ENCODE results near the gene SMOC2.

The SMOC2 gene

DNA sequence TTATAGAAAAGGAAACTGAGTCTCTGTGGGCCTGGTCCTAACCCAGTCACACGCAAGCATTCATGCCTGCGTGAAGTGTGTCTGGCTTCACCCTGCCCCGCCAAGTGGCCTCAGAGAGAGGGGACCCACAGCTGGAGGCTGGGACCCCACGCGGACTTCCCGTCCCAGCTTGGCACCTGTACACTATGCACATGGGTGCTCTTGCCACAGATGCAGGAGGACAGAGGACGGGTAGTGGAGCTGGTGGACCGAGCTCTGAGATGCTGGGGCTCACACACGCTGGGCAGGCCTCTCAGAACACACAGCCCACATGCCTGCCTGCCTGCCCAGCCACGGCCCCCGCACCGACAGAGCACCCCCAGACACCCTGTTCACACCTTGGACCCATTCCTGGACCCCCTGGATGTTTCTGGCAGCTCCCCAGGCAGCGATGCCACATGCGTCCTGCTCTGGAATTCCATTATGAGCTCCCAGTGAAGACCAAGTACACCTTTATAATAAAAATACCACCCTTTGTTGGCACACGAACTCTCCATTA is 24.9 kb upstream of the SMOC2 start:
- no peak for DNase-seq

DNA sequence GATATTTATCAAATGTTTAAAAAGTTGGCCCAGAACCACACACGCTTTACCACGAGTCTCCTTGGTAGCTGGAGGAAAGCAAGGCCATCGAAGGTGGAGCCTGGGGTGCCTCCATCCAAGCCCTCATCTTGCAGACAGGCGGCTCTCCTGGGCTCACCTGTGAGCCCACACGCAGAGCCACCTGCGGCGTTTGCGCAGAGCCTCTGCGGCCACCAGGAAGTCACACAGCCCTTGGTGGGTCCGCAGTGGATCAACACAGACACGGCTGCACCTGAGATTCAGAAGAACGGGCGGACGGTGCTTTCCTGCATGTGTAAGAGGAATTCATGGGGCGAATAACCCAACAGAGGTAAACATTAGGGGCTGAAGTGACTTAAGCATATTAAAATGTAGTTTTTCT is 24.5 kb upstream of the SMOC2 start:
- no peak for DNase-seq

DNA sequence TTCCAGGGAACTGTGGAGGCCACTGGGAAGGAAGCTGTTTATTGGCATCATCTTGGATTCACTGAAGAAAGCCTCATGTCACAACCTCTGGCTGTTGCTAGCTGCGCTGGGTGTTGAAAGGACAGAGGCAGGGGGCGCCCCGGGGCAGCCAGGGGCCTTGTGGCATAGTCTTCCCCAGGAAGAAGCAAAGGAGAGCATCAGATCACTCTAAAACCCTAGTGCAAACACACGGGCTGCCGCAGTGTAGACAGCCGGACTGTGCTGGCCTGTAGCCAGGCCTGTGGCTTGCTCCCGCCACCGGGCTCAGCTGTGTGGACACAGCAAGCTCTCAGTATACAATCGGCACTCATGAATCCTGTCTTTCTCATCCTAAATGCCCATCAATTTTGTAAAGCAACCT is 23.8 kb upstream of the SMOC2 start:
- no peak for DNase-seq

DNA sequence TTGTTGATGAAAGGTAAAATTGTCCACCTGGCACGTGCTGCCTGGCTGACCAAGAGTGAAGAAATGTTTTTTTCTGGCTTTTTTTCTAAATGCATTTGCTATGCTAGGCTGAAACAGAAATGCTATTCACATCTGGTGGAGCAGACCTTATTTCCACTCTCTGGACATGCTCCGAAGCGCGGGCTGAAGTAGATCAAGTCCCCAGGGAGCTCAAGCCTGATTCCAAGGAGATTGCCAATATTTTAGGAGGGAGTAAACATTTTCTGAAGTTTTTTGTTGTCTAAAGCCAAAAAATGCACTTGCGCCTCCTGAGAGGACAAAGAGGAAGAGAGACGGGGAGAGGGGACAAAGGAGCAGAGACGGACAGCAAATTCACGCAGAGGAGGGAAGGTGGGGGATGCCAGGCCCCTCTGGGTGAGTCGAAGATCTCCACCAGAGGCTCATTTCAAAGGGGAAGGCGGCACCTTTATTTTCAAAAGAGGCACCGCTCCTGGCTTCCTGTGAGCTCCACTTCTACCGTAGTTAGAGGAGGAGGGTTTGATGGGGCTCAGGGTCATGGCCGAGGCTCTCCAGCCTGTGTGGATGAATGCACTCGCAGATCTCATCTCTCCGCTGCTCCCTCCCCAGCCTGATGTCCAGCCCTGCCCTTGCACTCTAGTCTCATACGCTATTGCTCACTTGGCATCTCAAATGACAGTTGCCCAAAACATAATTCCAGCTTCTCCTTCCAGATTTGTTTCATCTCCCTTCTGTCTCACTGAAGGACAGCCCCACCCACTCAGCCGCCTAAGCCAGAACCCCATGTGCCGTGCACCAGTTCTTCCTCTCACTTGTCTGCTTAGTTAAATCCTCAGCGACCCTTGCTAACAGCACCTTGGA is 23.1 kb upstream of the SMOC2 start:
- no peak for DNase-seq

DNA sequence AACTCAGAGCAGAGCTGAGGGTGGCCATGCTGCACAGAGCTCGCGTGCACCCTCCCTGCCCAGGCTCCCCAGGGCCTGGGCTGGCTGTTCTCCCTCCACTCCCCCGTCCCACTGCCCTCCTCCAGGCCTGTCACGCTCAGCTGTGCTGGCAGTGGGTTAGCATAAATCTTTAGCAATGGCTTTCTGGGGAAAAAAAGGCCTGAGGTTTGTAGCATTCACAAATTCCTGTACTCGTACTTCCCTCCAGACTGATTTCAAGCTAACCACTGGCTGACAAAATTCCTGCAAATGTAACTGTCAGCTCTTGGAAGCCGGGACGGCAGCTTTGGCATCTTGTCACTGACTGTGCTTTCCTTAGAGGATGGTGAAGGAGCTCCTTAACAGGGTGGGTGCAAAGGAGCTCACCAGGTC is 22.3 kb upstream of the SMOC2 start:
- DNase-seq, result no peak

DNA sequence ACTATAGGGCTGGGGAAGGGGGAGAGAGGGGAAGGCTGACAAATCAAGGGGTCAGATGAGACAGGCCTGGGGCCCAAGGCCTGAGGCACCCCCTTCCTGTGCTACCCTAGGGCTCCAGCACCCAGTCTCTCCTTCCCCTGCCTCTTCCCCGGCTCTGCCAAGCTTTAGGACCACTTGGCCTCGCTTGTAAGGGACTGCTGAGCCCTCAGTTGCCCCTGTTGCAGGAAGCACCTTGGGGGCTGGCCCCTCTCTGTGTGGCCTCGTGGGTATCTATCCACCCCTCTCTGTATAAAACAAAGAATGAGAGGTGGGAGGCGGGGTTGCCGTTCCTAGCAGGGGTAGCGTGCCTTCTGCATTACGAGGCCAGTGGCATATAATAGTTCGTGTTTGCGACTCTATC is 21.4 kb upstream of the SMOC2 start:
- no peak for DNase-seq

DNA sequence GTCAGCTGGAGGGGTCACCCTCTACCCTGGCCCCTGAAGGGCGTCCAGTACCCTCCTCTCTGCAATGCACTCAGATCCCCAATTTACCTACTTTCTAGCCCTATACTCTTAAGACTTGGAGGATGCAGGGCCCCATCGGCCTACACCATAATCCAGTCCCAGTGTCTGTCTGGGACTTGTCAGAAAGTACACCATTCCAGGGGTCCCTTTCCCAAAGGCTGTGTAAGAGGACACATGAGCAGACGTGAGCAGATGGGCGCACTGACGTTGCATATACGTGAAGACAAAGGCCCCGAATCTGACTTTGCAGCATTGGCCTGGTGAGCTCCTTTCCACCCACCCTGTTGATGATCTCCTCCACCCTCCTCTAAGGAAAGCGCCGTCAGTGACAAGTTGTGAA is 20.9 kb upstream of the SMOC2 start:
- DNase-seq, result no peak

DNA sequence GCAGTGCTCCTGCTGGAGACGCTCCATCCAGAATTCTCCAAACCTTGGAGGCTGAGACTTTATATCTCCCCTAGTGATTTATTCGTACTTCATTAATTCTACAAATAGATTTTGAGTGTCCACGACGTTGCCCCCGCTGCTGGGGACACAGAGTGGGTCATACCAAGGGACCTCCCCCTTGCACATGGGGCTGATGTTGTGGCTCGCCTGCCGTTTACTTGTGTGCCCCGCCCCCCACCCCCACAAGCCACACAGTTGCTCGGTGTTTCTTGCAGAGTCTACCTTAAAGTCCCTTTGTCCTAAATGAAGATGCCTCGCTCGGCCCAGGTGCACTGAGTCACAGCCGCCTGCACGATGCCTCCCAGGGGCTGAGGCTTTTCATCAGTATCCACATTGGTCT is 20.3 kb upstream of the SMOC2 start:
- no peak for DNase-seq

DNA sequence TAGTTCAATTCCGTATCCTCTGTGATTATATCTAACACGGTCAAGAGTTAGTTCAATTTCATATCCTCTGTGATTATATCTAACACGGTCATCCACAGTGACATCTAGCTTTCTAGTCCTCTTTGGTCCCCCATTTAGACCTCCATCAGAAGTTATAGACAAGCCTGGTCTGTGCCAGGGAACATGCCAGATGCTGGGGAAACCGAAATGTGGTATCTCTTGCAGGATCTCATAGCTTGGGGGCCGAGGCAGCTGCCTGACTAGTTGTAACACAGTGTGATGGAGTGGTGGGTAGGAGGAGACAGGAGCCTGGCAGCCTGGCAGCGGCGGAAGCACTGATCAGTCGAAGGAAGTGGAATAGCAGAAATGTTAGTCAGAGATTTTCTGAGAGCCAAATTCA is 13.8 kb upstream of the SMOC2 start:
- DNase-seq, result no peak

DNA sequence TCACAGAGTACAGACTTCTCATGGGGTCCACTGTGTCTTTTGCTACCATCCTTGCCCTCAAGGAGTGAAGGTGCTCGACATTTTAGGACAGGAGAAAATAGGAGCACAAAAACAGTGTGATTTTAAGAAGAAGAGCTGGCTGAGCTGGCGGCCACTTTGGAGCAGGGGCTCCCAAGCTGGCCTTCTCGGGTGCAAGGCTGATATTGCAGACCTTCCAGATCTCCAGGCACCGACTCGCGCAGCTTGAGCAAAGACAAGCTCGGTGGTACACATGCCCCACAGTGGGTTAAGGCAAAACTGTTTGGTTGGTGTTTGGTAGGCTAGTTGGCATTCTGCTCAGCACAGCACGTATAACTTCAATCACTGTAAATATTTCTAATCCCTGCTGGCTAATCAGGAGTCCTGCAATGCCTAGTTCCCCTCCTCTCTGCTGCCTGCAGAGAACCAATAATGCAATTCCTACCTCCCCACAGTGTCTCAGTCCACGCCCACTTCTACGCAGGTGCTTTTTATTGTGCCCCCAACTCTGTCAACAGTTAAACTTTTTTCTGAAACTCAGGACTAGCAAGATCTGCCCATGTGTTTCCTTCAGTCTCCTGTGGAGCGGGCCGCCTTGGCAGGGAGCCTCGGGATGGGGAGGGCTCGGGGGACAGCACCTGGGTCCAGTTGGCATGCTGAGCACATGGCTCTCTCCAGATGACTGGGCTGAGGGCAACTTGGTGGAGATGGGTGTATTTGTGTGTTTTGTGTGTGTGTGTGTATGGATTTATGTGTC is 12.7 kb upstream of the SMOC2 start:
- DNase-seq, result no peak

DNA sequence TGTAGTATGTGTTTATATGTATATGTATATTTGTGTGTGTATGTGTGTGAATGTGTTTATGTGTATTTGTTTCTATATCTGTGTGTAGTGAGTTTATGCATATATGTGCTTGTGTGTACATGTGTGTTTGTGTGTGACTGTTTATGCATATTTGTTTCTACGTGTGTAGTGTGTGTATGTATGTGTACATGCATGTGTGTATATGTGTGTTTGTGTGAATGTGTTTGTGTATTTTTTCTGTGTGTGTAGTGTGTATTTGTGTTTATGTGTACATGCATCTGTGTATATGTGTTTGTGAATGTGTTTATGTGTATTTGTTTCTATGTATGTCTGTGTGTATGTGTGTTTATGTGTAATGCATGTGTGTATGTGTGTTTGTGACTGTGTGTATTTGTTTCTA is 12.1 kb upstream of the SMOC2 start:
- DNase-seq, result no peak

DNA sequence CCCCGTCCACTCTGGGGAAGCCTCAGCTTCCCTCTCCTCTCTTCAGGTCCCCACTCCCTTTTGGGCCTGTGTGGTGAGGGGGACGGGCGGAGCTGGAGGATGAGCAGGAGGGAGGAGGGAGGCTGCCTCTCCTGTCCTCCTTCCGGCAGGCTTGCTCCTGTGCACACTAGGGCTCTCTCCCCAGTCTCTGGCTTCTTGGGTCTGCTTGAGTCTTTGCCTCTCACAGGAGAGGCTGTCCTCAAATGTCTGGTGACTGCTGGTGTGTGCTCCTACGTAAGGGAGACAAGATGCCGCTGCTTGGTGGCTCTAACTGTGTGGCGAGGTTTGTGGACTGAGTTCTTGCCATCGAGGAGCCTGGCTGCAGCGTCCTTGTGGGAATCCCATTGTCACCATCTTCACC is 8.8 kb upstream of the SMOC2 start:
- DNase-seq, result no peak

DNA sequence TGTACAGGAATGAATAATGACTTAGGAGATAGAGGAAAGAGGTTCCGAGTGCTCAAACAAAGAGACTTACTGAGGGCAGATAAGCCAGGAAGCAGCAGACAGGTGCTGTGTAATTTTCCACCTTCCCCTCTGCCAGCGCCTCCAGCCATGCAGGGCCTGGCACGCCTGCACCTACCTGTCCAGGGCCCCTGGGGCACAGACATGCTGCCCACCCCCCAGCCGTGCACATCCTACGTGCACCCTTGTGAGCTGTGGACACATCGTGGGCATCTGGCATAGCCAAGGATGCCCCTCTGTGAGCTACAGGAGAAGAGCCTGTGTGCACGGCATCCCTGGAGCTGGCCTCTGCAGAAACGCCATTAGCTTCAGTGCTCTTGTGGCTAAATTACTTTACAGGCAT is 7.1 kb upstream of the SMOC2 start:
- no peak for DNase-seq

DNA sequence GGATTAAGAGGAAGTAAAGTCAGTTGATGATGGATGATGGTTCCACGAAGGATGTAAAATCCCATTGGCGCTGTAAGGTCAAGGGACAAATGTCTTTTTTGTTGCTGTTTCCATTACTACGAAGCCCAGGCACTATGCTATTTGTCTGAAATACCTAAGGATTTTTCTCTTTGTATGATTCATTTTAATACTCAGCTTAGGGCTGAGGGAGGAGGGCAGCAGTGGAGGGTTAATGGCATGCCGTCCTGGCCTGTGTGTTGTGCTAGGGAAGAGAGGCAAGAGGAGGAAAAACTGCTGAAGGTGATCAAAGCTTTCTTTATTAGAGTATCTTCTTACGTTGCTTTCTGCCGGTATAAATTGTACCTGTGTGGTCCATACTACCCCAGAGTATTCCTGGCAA is 6.5 kb upstream of the SMOC2 start:
- no peak for DNase-seq

DNA sequence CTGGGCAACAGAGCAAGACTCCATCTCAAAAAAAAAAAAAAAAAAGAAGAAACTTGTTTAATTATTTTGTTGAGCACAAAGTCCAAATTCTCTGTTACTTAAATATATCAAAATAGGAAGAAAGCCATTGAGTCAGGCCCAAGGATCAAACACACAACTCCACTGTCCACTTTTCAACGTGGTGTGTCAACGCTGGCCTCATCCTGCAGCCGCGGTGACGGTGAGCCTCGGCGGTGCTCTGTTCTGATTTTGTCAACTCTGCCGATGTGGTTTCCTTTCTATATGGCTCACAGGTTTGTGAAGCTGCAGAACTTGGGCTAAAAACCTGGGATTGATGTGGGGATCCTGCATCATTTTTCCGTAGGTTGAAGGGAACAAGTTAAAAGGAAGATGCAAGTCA is 3.2 kb upstream of the SMOC2 start:
- DNase-seq, result no peak

DNA sequence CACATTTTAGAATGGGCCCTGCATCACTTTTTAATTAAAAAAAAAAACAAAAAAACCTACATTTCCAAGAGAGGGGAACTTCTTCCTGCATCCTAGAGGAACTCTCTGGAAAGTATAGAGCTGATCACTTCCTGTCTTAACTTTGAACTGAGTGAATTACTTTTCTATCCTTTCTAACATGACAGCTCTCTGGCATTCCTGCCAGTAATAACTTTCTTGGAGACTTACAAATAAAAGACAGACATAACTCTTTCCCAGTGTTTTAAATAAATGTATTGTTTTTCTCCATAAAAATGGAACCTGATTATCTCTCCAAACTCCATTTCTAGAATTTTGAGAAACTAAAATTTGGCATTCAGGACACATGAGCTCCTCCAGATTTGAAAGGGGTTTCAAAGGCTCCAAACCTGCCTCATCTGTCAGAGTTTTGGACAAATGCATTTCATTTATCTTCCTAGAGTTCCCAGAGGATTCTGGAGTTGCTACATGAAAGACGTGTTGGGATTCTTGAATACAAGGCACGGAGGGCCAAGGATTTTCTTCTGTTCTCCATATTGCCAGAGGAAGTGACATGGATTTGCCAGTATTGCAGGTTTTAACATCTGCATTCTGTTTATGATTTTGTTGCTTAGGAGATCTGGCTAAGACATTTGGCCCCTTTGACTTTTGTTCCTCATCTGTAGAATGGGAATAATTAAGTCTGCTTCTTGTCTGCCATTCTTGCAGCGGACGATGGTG is 2.0 kb upstream of the SMOC2 start:
- no peak for DNase-seq

DNA sequence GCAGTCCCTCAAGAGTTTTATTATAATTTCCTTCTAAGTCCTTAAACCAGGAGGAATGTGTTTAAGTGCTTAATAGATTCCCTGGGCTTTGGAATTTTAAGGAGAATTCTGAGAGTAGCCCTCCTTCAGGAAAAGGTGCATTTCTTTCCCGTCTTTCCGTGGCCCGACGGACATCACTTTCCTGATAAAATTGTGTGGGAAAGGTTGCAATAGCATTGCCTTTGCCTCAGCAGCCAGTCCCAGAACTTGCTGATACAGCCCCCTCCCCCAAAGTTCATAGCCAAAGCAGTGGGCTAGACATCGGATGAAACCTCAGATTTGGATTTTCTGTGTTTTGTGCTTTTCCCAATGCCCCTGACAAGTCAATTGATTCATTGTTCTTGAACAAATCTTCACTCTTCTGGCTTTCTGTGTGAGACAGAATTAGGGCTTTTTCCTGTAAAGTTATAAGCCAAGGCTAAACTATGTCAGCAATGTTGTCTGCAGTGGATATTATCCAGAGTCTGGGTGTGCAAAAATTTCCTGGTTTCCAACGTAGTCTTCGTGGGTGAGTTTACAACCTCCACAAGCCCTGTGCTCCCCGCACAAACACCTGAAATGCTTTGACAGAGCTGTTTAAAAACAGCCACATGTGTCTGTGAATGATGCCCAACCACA is 1.1 kb upstream of the SMOC2 start:
- no peak for DNase-seq

DNA sequence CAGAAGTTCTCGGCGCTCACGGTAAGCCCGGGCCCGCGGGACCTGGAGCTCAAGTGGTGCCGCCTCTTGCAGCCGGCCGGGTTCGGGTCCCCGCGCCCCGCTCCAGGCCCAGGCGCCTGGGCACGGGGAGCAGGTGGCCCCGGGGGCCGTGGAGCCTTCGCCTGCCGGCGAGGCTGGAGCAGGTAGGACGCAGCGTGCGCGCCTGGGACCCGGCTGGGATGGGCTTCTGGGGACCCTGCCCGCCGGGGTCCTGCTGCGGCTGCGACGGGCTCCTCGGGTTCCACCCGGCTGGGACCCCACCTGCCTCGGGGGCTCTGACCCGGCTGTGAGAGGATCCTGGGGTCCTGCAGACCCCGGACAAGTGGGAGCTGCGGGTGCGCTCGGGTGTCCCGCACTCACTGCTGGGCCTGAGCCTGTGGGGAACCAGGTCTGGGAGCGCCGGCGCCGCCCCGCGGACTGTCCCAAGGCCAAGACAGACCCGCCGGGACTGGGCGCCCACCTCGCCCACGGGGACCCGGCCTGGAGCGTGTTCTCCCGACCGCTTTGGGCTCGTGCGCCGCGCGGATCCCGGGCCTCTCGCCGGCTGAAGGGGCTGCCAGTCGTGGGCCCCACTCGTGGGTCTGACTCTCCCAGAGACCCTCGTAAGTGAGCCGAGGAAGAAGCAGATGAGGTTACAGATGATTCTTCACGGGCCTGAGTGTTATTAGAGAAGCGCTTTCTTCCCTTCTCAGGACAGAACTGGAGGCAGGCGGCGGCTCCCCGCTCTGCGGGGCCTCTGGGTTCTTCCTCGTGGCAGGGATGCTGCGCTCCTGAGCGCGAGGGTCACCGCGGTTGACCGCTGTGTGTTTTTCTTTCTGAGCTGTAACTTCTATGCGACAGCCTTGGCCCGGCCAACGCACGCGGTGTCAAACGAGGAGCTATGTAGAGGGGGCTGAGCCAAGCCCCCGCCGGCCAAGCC is 729 bp downstream of the SMOC2 start:
- no peak for DNase-seq

DNA sequence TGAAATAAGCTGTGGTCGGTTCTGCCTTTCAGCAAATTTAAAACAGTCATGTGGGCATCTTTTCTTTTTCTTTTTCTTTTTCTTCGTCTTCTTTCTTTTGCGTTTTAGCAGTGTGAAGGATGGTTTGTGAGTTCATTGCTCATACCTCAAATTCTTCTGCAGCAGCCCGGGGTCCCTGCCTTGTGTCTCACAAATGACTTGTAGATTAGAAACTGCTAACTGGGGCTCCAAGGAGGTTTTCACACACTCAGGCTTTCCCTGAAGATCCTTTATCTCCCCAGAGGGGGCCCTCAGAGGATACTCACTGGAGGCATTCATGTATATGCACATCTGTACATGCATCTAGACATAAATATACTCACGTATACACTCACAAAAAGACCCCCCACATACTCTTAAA is 1.7 kb downstream of the SMOC2 start:
- DNase-seq, result no peak

DNA sequence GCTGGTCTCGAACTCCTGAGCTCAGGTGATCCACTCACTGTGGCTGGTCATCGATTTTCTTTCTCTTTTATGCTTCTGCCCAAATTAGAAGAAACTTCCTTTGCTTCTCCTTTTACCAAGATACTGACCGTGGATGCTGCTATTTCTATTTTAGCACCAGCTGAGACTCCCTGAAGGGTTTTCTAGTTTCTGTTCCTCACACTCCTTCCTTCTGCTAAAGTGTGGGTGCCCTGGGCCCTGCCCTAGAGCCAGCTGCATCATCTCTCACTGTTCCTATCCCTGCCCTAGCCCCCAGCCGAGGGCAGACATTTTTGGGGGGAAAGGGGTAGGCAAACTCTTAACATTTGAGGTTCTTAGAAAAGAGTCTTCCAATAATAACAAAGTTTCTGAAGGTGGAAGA is 6.3 kb downstream of the SMOC2 start:
- DNase-seq, result no peak

DNA sequence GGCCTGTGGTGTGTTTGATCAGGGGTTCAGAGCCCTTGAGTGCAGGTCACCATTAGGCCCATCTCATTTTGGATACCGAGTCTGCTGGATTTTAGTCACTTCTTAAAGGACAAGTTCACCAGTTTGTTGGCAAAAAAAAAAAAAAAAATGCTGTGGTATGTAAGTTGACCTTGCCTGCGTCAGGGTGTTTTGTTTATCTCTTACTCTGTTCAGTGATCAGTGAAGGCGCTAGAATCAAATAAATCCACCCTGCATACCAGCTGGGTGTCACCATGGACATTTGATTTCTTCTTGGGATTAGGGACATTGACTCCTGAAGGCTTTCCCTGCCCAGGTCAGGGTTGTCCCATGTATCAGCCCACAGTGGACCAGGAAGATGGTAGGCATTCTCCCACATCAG is 6.7 kb downstream of the SMOC2 start:
- no peak for DNase-seq
